Measurements from ENCODE around the gene YJEFN3. TPM values are rescaled to one million over a fixed set of nuclear protein-coding genes. Genes with fewer than 3 reads are reported as not detected.

The YJEFN3 gene
- polyA plus RNA-seq, 2 of the 4 experiments (the other 2 are of a cell fraction), result 3.2 to 7.2 TPM

- no peak overlapping the region for H3K4me3 ChIP-seq
- no peak overlapping the region for H3K4me2 ChIP-seq
- no peak for ATAC-seq
- no peaks in the 10 kb centered on the region for H3K9me3 ChIP-seq
- no peak for DNase-seq (ENCODE audit: low read depth in 1 of 2, low spot score in 1 of 2)
- ChIA-PET CTCF (no interaction called here), POLR2A (no interaction called here)
- WGBS (ENCODE audit: missing lambda C conversion rate), result 87% methylated on average over 24 of the region's 30 CpGs
- no peak for FAIRE-seq
- no peak overlapping the region for H3K27ac ChIP-seq
- TF ChIP-seq CHD4 (IDR thresholded peaks at IDR 0.05; ENCODE audit: borderline replicate concordance), result no peak
- TF ChIP-seq, protein P1, sequence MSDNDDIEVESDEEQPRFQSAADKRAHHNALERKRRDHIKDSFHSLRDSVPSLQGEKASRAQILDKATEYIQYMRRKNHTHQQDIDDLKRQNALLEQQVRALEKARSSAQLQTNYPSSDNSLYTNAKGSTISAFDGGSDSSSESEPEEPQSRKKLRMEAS (IDR thresholded peaks at IDR 0.05), result no peak
- no peak for TF ChIP-seq NPAS2 (CRISPR knock-in tag; IDR thresholded peaks at IDR 0.05; ENCODE audit: borderline replicate concordance)
- TF ChIP-seq, protein P2, sequence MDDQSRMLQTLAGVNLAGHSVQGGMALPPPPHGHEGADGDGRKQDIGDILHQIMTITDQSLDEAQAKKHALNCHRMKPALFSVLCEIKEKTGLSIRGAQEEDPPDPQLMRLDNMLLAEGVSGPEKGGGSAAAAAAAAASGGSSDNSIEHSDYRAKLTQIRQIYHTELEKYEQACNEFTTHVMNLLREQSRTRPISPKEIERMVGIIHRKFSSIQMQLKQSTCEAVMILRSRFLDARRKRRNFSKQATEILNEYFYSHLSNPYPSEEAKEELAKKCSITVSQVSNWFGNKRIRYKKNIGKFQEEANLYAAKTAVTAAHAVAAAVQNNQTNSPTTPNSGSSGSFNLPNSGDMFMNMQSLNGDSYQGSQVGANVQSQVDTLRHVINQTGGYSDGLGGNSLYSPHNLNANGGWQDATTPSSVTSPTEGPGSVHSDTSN (IDR thresholded peaks at IDR 0.05), result no peak
- TF ChIP-seq, protein P3, sequence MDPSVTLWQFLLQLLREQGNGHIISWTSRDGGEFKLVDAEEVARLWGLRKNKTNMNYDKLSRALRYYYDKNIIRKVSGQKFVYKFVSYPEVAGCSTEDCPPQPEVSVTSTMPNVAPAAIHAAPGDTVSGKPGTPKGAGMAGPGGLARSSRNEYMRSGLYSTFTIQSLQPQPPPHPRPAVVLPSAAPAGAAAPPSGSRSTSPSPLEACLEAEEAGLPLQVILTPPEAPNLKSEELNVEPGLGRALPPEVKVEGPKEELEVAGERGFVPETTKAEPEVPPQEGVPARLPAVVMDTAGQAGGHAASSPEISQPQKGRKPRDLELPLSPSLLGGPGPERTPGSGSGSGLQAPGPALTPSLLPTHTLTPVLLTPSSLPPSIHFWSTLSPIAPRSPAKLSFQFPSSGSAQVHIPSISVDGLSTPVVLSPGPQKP (IDR thresholded peaks at IDR 0.05; ENCODE audit: low read depth, low read length), result no peak
- no peak for TF ChIP-seq JUN (IDR thresholded peaks at IDR 0.05)
- no peak for TF ChIP-seq RFX5 (IDR thresholded peaks at IDR 0.05)
- TF ChIP-seq CHD2 (IDR thresholded peaks at IDR 0.05; ENCODE audit: low read length, partially characterized antibody), result no peak
- no peak for TF ChIP-seq PHF8 (IDR thresholded peaks at IDR 0.05; ENCODE audit: borderline replicate concordance, low read depth)
- no peak for TF ChIP-seq E2F6 (IDR thresholded peaks at IDR 0.05; ENCODE audit: borderline replicate concordance, low read depth)
- TF ChIP-seq EHF (CRISPR knock-in tag; IDR thresholded peaks at IDR 0.05), result no peak
- no peak for TF ChIP-seq MAZ (IDR thresholded peaks at IDR 0.05; ENCODE audit: borderline replicate concordance, low read depth, low read length)
- no peak for TF ChIP-seq HOXB13 (CRISPR knock-in tag; IDR thresholded peaks at IDR 0.05; ENCODE audit: low read depth)
- TF ChIP-seq ESRRA (IDR thresholded peaks at IDR 0.05; ENCODE audit: borderline replicate concordance, low read length), result no peak
- TF ChIP-seq, protein P4, sequence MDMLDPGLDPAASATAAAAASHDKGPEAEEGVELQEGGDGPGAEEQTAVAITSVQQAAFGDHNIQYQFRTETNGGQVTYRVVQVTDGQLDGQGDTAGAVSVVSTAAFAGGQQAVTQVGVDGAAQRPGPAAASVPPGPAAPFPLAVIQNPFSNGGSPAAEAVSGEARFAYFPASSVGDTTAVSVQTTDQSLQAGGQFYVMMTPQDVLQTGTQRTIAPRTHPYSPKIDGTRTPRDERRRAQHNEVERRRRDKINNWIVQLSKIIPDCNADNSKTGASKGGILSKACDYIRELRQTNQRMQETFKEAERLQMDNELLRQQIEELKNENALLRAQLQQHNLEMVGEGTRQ (IDR thresholded peaks at IDR 0.05), result no peak
- no peak for TF ChIP-seq KDM1A (IDR thresholded peaks at IDR 0.05; ENCODE audit: low read depth)
- no peak for TF ChIP-seq RCOR1 (IDR thresholded peaks at IDR 0.05; ENCODE audit: low read depth, low read length)
- TF ChIP-seq, protein P5, sequence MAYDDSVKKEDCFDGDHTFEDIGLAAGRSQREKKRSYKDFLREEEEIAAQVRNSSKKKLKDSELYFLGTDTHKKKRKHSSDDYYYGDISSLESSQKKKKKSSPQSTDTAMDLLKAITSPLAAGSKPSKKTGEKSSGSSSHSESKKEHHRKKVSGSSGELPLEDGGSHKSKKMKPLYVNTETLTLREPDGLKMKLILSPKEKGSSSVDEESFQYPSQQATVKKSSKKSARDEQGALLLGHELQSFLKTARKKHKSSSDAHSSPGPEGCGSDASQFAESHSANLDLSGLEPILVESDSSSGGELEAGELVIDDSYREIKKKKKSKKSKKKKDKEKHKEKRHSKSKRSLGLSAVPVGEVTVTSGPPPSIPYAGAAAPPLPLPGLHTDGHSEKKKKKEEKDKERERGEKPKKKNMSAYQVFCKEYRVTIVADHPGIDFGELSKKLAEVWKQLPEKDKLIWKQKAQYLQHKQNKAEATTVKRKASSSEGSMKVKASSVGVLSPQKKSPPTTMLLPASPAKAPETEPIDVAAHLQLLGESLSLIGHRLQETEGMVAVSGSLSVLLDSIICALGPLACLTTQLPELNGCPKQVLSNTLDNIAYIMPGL (CRISPR knock-in tag; IDR thresholded peaks at IDR 0.05; ENCODE audit: borderline replicate concordance), result no peak
- no peak for TF ChIP-seq NFE2L2 (conservative IDR thresholded peaks at IDR 0.05; ENCODE audit: low read length)
- no peaks in the 10 kb centered on the region for H3K4me1 ChIP-seq
These were observed 32.8 kb upstream of the YJEFN3 start for GRCh38 chr19:19495614-19496603.

All from A549 (cell line).